Measurements from ENCODE around the gene CPXM1.

Gene CPXM1

DNA sequence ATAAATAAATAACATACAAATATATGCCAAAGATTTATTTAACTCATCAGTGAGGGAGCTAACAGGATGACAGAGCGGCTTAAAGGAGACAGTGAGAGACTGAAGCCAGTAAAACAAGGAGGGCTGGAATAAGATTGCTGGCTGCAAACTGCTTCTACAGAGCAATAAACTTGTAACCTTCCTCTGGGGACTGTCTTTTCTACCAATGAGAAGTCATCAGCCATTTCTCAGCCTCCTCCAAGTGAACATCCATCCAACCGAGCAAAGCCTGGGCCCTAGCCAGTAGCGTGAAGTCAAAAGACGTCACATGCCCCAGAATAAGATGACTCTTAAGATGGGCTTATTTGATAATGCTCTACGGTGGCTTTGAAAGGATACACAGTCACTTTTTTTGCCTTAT, 42.5 kb downstream of the CPXM1 start:
- no peak for ATAC-seq
- no peak for TF ChIP-seq ISL1 (CRISPR knock-in tag; IDR thresholded peaks at IDR 0.05)
- TF ChIP-seq TOX (CRISPR knock-in tag; IDR thresholded peaks at IDR 0.05; ENCODE audit: borderline replicate concordance): no peak
- TF ChIP-seq, protein P1, sequence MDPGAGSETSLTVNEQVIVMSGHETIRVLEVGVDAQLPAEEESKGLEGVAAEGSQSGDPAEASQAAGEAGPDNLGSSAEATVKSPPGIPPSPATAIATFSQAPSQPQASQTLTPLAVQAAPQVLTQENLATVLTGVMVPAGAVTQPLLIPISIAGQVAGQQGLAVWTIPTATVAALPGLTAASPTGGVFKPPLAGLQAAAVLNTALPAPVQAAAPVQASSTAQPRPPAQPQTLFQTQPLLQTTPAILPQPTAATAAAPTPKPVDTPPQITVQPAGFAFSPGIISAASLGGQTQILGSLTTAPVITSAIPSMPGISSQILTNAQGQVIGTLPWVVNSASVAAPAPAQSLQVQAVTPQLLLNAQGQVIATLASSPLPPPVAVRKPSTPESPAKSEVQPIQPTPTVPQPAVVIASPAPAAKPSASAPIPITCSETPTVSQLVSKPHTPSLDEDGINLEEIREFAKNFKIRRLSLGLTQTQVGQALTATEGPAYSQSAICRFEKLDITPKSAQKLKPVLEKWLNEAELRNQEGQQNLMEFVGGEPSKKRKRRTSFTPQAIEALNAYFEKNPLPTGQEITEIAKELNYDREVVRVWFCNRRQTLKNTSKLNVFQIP (CRISPR knock-in tag; IDR thresholded peaks at IDR 0.05; ENCODE audit: borderline replicate concordance, low read depth): no peak
- TF ChIP-seq, protein P2, sequence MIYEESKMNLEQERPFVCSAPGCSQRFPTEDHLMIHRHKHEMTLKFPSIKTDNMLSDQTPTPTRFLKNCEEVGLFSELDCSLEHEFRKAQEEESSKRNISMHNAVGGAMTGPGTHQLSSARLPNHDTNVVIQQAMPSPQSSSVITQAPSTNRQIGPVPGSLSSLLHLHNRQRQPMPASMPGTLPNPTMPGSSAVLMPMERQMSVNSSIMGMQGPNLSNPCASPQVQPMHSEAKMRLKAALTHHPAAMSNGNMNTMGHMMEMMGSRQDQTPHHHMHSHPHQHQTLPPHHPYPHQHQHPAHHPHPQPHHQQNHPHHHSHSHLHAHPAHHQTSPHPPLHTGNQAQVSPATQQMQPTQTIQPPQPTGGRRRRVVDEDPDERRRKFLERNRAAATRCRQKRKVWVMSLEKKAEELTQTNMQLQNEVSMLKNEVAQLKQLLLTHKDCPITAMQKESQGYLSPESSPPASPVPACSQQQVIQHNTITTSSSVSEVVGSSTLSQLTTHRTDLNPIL (CRISPR knock-in tag; IDR thresholded peaks at IDR 0.05; ENCODE audit: low read depth): no peak
- TF ChIP-seq GLIS3 (CRISPR knock-in tag; IDR thresholded peaks at IDR 0.05): no peak
- TF ChIP-seq PPARA (CRISPR knock-in tag; IDR thresholded peaks at IDR 0.05; ENCODE audit: borderline replicate concordance): no peak
- no peak for TF ChIP-seq ZNF8 (CRISPR knock-in tag; IDR thresholded peaks at IDR 0.05)
- TF ChIP-seq BACH2 (CRISPR knock-in tag; IDR thresholded peaks at IDR 0.05; ENCODE audit: borderline replicate concordance): no peak
- no peak for TF ChIP-seq RARB (CRISPR knock-in tag; IDR thresholded peaks at IDR 0.05)
- TF ChIP-seq SNAI2 (CRISPR knock-in tag; IDR thresholded peaks at IDR 0.05): no peak
- no peak for TF ChIP-seq ZFP30 (CRISPR knock-in tag; IDR thresholded peaks at IDR 0.05)
- TF ChIP-seq ESRRG (CRISPR knock-in tag; IDR thresholded peaks at IDR 0.05): no peak
- TF ChIP-seq, protein P3, sequence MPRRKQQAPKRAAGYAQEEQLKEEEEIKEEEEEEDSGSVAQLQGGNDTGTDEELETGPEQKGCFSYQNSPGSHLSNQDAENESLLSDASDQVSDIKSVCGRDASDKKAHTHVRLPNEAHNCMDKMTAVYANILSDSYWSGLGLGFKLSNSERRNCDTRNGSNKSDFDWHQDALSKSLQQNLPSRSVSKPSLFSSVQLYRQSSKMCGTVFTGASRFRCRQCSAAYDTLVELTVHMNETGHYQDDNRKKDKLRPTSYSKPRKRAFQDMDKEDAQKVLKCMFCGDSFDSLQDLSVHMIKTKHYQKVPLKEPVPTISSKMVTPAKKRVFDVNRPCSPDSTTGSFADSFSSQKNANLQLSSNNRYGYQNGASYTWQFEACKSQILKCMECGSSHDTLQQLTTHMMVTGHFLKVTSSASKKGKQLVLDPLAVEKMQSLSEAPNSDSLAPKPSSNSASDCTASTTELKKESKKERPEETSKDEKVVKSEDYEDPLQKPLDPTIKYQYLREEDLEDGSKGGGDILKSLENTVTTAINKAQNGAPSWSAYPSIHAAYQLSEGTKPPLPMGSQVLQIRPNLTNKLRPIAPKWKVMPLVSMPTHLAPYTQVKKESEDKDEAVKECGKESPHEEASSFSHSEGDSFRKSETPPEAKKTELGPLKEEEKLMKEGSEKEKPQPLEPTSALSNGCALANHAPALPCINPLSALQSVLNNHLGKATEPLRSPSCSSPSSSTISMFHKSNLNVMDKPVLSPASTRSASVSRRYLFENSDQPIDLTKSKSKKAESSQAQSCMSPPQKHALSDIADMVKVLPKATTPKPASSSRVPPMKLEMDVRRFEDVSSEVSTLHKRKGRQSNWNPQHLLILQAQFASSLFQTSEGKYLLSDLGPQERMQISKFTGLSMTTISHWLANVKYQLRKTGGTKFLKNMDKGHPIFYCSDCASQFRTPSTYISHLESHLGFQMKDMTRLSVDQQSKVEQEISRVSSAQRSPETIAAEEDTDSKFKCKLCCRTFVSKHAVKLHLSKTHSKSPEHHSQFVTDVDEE (CRISPR knock-in tag; IDR thresholded peaks at IDR 0.05): no peak
- no peak for TF ChIP-seq ZC3H10 (CRISPR knock-in tag; IDR thresholded peaks at IDR 0.05)

DNA sequence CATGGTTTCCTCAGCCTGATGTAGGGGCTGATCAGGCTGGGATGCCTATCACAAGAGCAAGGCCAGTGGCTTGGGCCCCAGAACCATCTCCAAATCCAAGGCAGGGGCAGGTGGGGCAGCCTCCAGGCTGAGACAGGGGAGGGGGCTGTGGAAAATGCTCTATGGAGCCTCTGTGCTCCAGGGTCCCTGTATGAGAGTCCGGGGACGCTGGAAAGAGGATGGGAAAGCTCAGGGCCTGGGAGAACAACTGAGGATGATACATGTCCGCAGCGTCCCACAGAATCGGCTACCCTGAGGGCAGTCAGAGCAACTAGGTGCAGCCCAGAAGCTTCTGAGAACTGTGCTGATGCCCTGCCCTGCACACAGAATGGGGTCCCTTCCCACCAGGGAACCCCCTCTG, 43.4 kb downstream of the CPXM1 start:
- ATAC-seq: no peak

More for the DNA sequence above, 43.4 kb downstream of the CPXM1 start:
- TF ChIP-seq GLIS3 (CRISPR knock-in tag; IDR thresholded peaks at IDR 0.05): no peak
- TF ChIP-seq, protein P3 (CRISPR knock-in tag; IDR thresholded peaks at IDR 0.05): no peak
- TF ChIP-seq OSR1 (CRISPR knock-in tag; IDR thresholded peaks at IDR 0.05): no peak
- TF ChIP-seq ZNF70 (CRISPR knock-in tag; IDR thresholded peaks at IDR 0.05): no peak
- TF ChIP-seq, protein P4, sequence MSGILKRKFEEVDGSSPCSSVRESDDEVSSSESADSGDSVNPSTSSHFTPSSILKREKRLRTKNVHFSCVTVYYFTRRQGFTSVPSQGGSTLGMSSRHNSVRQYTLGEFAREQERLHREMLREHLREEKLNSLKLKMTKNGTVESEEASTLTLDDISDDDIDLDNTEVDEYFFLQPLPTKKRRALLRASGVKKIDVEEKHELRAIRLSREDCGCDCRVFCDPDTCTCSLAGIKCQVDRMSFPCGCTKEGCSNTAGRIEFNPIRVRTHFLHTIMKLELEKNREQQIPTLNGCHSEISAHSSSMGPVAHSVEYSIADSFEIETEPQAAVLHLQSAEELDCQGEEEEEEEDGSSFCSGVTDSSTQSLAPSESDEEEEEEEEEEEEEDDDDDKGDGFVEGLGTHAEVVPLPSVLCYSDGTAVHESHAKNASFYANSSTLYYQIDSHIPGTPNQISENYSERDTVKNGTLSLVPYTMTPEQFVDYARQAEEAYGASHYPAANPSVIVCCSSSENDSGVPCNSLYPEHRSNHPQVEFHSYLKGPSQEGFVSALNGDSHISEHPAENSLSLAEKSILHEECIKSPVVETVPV (CRISPR knock-in tag; IDR thresholded peaks at IDR 0.05): no peak
- TF ChIP-seq, protein P2 (CRISPR knock-in tag; IDR thresholded peaks at IDR 0.05; ENCODE audit: low read depth): no peak
- no peak for TF ChIP-seq ZFP30 (CRISPR knock-in tag; IDR thresholded peaks at IDR 0.05)
- TF ChIP-seq BACH2 (CRISPR knock-in tag; IDR thresholded peaks at IDR 0.05; ENCODE audit: borderline replicate concordance): no peak
- no peak for TF ChIP-seq ARNTL (CRISPR knock-in tag; IDR thresholded peaks at IDR 0.05; ENCODE audit: borderline replicate concordance, low read depth)
- no peak for TF ChIP-seq CSDC2 (CRISPR knock-in tag; IDR thresholded peaks at IDR 0.05)
- TF ChIP-seq ZC3H10 (CRISPR knock-in tag; IDR thresholded peaks at IDR 0.05): no peak
- TF ChIP-seq, protein P5, sequence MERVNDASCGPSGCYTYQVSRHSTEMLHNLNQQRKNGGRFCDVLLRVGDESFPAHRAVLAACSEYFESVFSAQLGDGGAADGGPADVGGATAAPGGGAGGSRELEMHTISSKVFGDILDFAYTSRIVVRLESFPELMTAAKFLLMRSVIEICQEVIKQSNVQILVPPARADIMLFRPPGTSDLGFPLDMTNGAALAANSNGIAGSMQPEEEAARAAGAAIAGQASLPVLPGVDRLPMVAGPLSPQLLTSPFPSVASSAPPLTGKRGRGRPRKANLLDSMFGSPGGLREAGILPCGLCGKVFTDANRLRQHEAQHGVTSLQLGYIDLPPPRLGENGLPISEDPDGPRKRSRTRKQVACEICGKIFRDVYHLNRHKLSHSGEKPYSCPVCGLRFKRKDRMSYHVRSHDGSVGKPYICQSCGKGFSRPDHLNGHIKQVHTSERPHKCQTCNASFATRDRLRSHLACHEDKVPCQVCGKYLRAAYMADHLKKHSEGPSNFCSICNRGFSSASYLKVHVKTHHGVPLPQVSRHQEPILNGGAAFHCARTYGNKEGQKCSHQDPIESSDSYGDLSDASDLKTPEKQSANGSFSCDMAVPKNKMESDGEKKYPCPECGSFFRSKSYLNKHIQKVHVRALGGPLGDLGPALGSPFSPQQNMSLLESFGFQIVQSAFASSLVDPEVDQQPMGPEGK (CRISPR knock-in tag; IDR thresholded peaks at IDR 0.05; ENCODE audit: borderline replicate concordance): no peak
- TF ChIP-seq SNAI2 (CRISPR knock-in tag; IDR thresholded peaks at IDR 0.05): no peak
- no peak for TF ChIP-seq ZFP3 (CRISPR knock-in tag; IDR thresholded peaks at IDR 0.05)
- TF ChIP-seq ZNF8 (CRISPR knock-in tag; IDR thresholded peaks at IDR 0.05): no peak

Data from SK-N-SH treated with all-trans-retinoic acid at 6 μM for 48 hours (cell line).